Measurements from ENCODE around the gene BSX. TPM values are rescaled to one million over a fixed set of nuclear protein-coding genes. Genes with fewer than 3 reads are reported as not detected.

Gene BSX
- total RNA-seq, 1 donor from 2014 or later, result not detected

- H3K4me1 Mint-ChIP-seq (ENCODE audit: low read depth), result peaks cover 7% of the 10 kb centered on the region
- TF ChIP-seq CTCF (IDR thresholded peaks at IDR 0.05; ENCODE audit: unreplicated experiment), result no peak
- no peak for DNase-seq (ENCODE audit: low spot score, unreplicated experiment)
- H3K36me3 Mint-ChIP-seq (ENCODE audit: insufficient read depth), result peaks cover 2% of the 10 kb centered on the region
- H3K27ac Mint-ChIP-seq, result peak overlapping the region; percentile 3
- no peaks in the 10 kb centered on the region for H3K9me3 Mint-ChIP-seq (ENCODE audit: low read depth)
- H3K27me3 Mint-ChIP-seq, result peaks cover 98% of the 10 kb centered on the region
- no peak overlapping the region for H3K4me3 Mint-ChIP-seq (ENCODE audit: low read depth)
These were observed 3.4 kb downstream of the BSX start for GRCh38 chr11:122978299-122978620.

- H3K36me3 Mint-ChIP-seq (ENCODE audit: insufficient read depth), result peaks cover 2% of the 10 kb centered on the region
- peaks cover 7% of the 10 kb centered on the region for H3K4me1 Mint-ChIP-seq (ENCODE audit: low read depth)
- no peak for TF ChIP-seq CTCF (IDR thresholded peaks at IDR 0.05; ENCODE audit: unreplicated experiment)
- no peak for DNase-seq (ENCODE audit: low spot score, unreplicated experiment)
- H3K9me3 Mint-ChIP-seq (ENCODE audit: low read depth), result no peaks in the 10 kb centered on the region
- H3K27me3 Mint-ChIP-seq, result peaks cover 98% of the 10 kb centered on the region
- no peak overlapping the region for H3K4me3 Mint-ChIP-seq (ENCODE audit: low read depth)
- peak overlapping the region; percentile 3 for H3K27ac Mint-ChIP-seq
These were observed 4.0 kb downstream of the BSX start for GRCh38 chr11:122977470-122978298.

- TF ChIP-seq CTCF (IDR thresholded peaks at IDR 0.05; ENCODE audit: unreplicated experiment), result no peak
- Mint-ChIP-seq H3K9me3 (ENCODE audit: low read depth) (no peaks in the 10 kb centered on the region), H3K4me1 (ENCODE audit: low read depth) (peaks cover 7% of the 10 kb centered on the region), H3K36me3 (ENCODE audit: insufficient read depth) (peaks cover 2% of the 10 kb centered on the region), H3K27me3 (peaks cover 96% of the 10 kb centered on the region), H3K4me3 (ENCODE audit: low read depth) (peak overlapping the region; percentile 59), H3K27ac (peak overlapping the region; percentile 7)
- DNase-seq (ENCODE audit: low spot score, unreplicated experiment), result no peak
These were observed 4.7 kb downstream of the BSX start for GRCh38 chr11:122976734-122977469.

GRCh38 chr11:122976061-122976733 lies 5.4 kb downstream of the BSX start:
- H3K9me3 Mint-ChIP-seq (ENCODE audit: low read depth), result no peaks in the 10 kb centered on the region
- H3K4me1 Mint-ChIP-seq (ENCODE audit: low read depth), result peaks cover 7% of the 10 kb centered on the region
- no peak overlapping the region for H3K4me3 Mint-ChIP-seq (ENCODE audit: low read depth)
- peaks cover 2% of the 10 kb centered on the region for H3K36me3 Mint-ChIP-seq (ENCODE audit: insufficient read depth)
- peaks cover 90% of the 10 kb centered on the region for H3K27me3 Mint-ChIP-seq
- no peak overlapping the region for H3K27ac Mint-ChIP-seq
- no peak for TF ChIP-seq CTCF (IDR thresholded peaks at IDR 0.05; ENCODE audit: unreplicated experiment)
- DNase-seq (ENCODE audit: low spot score, unreplicated experiment), result no peak

- no peak overlapping the region for H3K27ac Mint-ChIP-seq
- no peak for TF ChIP-seq CTCF (IDR thresholded peaks at IDR 0.05; ENCODE audit: unreplicated experiment)
- peaks cover 3% of the 10 kb centered on the region for H3K9me3 Mint-ChIP-seq (ENCODE audit: low read depth)
- no peak overlapping the region for H3K4me3 Mint-ChIP-seq (ENCODE audit: low read depth)
- no peaks in the 10 kb centered on the region for H3K4me1 Mint-ChIP-seq (ENCODE audit: low read depth)
- no peaks in the 10 kb centered on the region for H3K36me3 Mint-ChIP-seq (ENCODE audit: insufficient read depth)
- DNase-seq (ENCODE audit: low spot score, unreplicated experiment), result no peak
- peaks cover 54% of the 10 kb centered on the region for H3K27me3 Mint-ChIP-seq
These were observed 17.7 kb downstream of the BSX start for GRCh38 chr11:122963961-122964360.

Measured in progenitor cell of endocrine pancreas (in vitro differentiated cells).